HFFc6 (cell line): ENCODE measurements around the gene COL9A3. TPM values are rescaled to one million over a fixed set of nuclear protein-coding genes. Genes with fewer than 3 reads are reported as not detected.

Experiments
- DNase-seq: peaks from one replicate; pipeline ENCODE4 v3.0.0-alpha.2; 2018
- H3K27ac Mint-ChIP-seq: 2 replicates; pipeline ENCODE4 v1.8.0; 2020; ENCODE audit warnings: mild to moderate bottlenecking, mixed read lengths
- H3K27me3 Mint-ChIP-seq: 2 replicates; pipeline ENCODE4 v1.8.0; 2021; ENCODE audit warnings: mild to moderate bottlenecking, moderate library complexity, mixed read lengths; ENCODE audit not compliant: insufficient read depth
- H3K36me3 Mint-ChIP-seq: 2 replicates; pipeline ENCODE4 v1.8.0; 2021; ENCODE audit warnings: low read depth, mixed read lengths
- H3K4me1 Mint-ChIP-seq: 2 replicates; pipeline ENCODE4 v1.8.0; 2020; ENCODE audit warnings: low read depth, mixed read lengths
- H3K4me3 Mint-ChIP-seq: 2 replicates; pipeline ENCODE4 v1.8.0; 2020; ENCODE audit warnings: mild to moderate bottlenecking, moderate library complexity, mixed read lengths
- H3K9me3 Mint-ChIP-seq: 2 replicates; pipeline ENCODE4 v1.8.0; 2020; ENCODE audit warnings: mild to moderate bottlenecking, mixed read lengths
- total RNA-seq, 6 experiments: library from RNA; stranded (reverse); fragmentation: NEBNext Ultra II Directional; extraction: Animal tissue kit (Norgen Biotek cat#: 25700); gene quantifications; 2 replicates in 1 of 6; 3 replicates in 5 of 6; pipeline ENCODE4 v1.2.3, GENCODE V29; 2021
- TF ChIP-seq, protein P1 (sequence below): fragments of 200-600 bp; sonication (generic); IDR thresholded peaks from 2 replicates; pipeline ENCODE4 v1.5.0; 2021; ENCODE audit warnings: antibody characterized with exemption, mild to moderate bottlenecking

COL9A3 gene
- total RNA-seq, 6 experiments from 2014 or later, result 0.07 to 0.34 (median 0.09) TPM; not detected in 3

DNA sequence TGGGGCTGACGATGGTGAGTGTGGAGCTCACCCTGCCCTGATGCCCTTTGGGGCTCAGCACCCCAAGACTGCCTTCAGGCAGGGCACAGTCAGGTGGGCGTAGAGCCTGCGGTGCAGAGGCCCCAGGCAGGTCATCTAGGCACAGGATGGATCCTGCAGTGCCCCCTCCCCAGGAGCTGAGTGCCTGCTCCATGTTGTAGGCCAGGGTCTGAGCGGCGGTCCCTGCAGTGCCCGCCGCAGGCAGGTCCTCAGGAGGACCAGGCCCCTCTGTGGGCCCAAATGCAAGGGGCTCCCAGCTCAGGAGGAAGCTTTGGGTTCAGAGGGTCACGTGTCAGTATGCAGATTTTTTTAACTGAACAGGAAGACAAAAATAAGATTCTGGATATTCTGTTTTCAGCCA is 17.8 kb upstream of the COL9A3 start:
- no peak for DNase-seq
- Mint-ChIP-seq H3K27me3 (peaks cover 2% of the 10 kb centered on the region; the same call in 1 of the 2 replicates), H3K36me3 (peaks cover 14% of the 10 kb centered on the region), H3K4me1 (peaks cover 16% of the 10 kb centered on the region), H3K9me3 (no peaks in the 10 kb centered on the region), H3K27ac (no peak overlapping the region), H3K4me3 (no peak overlapping the region)
- TF ChIP-seq, protein P1, sequence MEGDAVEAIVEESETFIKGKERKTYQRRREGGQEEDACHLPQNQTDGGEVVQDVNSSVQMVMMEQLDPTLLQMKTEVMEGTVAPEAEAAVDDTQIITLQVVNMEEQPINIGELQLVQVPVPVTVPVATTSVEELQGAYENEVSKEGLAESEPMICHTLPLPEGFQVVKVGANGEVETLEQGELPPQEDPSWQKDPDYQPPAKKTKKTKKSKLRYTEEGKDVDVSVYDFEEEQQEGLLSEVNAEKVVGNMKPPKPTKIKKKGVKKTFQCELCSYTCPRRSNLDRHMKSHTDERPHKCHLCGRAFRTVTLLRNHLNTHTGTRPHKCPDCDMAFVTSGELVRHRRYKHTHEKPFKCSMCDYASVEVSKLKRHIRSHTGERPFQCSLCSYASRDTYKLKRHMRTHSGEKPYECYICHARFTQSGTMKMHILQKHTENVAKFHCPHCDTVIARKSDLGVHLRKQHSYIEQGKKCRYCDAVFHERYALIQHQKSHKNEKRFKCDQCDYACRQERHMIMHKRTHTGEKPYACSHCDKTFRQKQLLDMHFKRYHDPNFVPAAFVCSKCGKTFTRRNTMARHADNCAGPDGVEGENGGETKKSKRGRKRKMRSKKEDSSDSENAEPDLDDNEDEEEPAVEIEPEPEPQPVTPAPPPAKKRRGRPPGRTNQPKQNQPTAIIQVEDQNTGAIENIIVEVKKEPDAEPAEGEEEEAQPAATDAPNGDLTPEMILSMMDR, result no peak

DNA sequence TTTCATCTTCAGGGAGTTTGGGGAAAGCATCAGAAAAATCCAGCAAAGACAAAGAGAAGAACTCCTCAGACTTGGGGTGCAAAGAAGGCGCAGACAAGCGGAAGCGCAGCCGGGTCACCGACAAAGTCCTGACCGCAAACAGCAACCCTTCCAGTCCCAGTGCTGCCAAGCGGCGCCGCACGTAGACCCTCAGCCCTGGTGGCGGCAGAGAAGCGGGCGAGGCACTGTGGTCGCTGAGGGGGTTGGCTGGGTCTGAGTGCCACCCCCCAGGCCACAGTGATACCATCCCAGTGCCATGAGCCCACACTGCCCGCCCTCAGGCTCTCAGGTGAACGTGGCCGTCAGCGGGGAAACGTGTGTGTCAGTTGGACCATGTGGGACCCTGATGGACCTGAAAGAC is 17.4 kb upstream of the COL9A3 start:
- no peak for DNase-seq
- Mint-ChIP-seq H3K9me3 (no peaks in the 10 kb centered on the region), H3K36me3 (peaks cover 14% of the 10 kb centered on the region), H3K4me1 (peaks cover 19% of the 10 kb centered on the region), H3K4me3 (no peak overlapping the region), H3K27ac (no peak overlapping the region), H3K27me3 (peaks cover 2% of the 10 kb centered on the region; the same call in 1 of the 2 replicates)
- TF ChIP-seq, protein P1, result no peak

DNA sequence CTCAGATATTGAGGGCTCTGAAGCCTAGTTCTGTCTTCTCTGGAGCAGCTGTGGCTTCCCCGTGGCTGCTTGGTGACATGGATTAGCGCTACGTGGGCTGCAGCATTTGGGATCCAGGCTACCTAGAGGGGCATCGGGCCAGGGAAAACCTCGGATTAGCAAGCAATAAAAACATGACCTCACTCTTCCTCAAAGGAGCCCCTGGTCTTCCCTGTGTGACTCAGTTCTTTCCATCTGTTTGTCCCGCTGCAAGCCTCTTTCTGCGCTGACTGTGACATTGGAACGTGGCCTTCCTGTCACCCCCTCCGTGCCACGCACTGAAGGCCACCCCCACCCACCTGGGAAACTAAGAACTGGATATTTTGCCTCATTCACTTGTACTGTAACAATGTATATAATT is 17.0 kb upstream of the COL9A3 start:
- peaks cover 14% of the 10 kb centered on the region for H3K36me3 Mint-ChIP-seq
- H3K27me3 Mint-ChIP-seq, result peaks cover 2% of the 10 kb centered on the region; the same call in 1 of the 2 replicates
- no peak overlapping the region for H3K27ac Mint-ChIP-seq
- H3K4me3 Mint-ChIP-seq, result no peak overlapping the region
- TF ChIP-seq, protein P1, result no peak
- no peak for DNase-seq
- H3K9me3 Mint-ChIP-seq, result no peaks in the 10 kb centered on the region
- peaks cover 19% of the 10 kb centered on the region for H3K4me1 Mint-ChIP-seq

DNA sequence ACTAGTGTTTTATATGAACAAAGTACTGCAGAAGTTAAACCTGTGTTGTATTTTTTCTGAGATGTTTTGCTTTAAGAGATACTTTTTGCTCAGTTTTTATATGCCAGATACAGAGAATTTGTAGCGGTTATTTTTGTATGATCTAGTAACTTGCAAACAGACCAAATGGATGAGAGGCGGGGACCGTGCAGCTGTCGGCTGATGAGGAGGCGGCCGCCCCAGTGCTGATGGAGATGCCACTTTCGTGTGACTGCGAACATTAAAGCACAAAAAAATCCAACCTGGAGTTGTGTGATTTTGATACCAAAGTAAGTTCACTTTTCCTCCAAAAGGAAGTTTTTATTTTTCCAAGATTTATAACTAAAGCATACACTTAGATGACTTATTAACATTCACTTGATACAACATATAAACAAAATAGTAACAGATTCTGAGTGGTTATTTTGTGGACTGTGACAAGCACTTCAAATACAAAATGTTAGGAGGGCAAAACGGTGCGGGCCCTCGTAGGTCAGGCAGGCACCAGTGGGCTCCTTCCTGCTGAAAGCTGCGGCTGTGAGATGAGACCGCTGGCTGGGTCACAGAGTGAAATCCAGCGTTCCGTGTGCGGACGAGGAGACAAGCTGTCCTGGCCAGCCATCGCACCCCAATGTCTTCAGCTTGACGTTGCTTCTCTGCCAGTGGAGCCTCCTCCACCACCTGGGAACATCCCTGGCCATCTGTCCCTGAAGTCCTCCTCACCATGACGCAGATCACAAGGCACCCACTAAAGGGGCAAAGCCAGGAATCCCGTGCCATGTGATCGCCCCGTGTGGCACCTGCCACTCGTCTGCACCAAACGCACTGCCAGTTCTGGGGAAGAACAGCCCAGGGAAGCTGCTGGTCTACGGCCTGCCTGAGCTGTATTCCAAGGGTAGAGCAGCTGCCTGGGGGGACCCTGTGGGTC is 16.3 kb upstream of the COL9A3 start:
- Mint-ChIP-seq H3K4me1 (peaks cover 19% of the 10 kb centered on the region), H3K27me3 (peaks cover 2% of the 10 kb centered on the region; the same call in 1 of the 2 replicates), H3K36me3 (peaks cover 14% of the 10 kb centered on the region), H3K9me3 (no peaks in the 10 kb centered on the region), H3K27ac (no peak overlapping the region), H3K4me3 (no peak overlapping the region)
- TF ChIP-seq, protein P1, result no peak
- no peak for DNase-seq

DNA sequence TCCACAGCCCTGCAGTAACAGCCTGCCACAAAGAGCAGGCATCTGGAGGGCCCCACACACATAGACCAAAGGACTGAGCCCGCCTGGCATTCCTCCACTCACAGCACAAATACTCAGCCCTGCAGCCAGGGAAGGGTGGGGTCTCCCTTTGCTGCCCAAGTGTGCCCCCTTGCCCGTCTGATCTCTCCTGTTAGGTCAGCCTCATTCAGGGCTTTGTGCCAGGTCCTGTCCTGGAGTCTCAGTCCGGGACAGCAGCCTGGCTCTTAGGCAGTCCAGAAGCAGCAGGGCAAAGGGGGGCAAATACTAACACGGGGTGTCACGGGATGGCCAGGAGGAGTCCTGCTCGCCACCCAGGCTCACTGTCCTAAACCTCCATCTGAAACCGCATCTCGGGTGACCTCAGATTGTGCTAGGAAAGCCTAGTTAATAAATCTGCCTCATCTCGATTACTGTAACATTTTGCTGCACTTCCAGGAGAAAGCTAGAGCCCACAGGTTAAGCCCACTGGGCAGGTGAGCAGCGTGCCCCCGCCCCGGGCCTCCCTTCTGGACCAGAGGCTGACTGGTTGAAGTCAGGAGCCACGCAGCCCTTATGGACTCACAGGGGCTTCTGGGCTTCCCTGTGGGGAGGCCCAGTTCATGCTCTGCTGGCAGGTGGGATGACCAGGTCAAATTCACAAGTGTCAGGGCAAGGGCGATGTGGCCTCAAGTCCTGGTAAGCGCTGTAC is 15.4 kb upstream of the COL9A3 start:
- Mint-ChIP-seq H3K9me3 (no peaks in the 10 kb centered on the region), H3K27me3 (peaks cover 2% of the 10 kb centered on the region), H3K4me3 (no peak overlapping the region), H3K4me1 (peaks cover 23% of the 10 kb centered on the region), H3K36me3 (peaks cover 14% of the 10 kb centered on the region), H3K27ac (no peak overlapping the region)
- TF ChIP-seq, protein P1, result no peak
- DNase-seq, result no peak
